ENCODE measurements around the gene MACIR.

GRCh38 chr5:103224894-103225246 is 33.7 kb upstream of the MACIR start:
- TF ChIP-seq, protein P1, sequence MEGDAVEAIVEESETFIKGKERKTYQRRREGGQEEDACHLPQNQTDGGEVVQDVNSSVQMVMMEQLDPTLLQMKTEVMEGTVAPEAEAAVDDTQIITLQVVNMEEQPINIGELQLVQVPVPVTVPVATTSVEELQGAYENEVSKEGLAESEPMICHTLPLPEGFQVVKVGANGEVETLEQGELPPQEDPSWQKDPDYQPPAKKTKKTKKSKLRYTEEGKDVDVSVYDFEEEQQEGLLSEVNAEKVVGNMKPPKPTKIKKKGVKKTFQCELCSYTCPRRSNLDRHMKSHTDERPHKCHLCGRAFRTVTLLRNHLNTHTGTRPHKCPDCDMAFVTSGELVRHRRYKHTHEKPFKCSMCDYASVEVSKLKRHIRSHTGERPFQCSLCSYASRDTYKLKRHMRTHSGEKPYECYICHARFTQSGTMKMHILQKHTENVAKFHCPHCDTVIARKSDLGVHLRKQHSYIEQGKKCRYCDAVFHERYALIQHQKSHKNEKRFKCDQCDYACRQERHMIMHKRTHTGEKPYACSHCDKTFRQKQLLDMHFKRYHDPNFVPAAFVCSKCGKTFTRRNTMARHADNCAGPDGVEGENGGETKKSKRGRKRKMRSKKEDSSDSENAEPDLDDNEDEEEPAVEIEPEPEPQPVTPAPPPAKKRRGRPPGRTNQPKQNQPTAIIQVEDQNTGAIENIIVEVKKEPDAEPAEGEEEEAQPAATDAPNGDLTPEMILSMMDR (IDR thresholded peaks at IDR 0.05): peak in 1 of 4 donors; percentile 0
- TF ChIP-seq POLR2A (IDR thresholded peaks at IDR 0.05): no peak
